ENCODE results near the gene KHSRP. TPM values are rescaled to one million over a fixed set of nuclear protein-coding genes. Genes with fewer than 3 reads are reported as not detected.

The KHSRP gene
- total RNA-seq, 1 donor from 2014 or later, result 436 TPM

- no peak overlapping the region for H3K4me3 Mint-ChIP-seq (ENCODE audit: low read depth)
- H3K36me3 Mint-ChIP-seq (ENCODE audit: insufficient read depth), result peaks cover 14% of the 10 kb centered on the region
- H3K9me3 Mint-ChIP-seq (ENCODE audit: low read depth), result no peaks in the 10 kb centered on the region
- no peak overlapping the region for H3K27ac Mint-ChIP-seq
- no peaks in the 10 kb centered on the region for H3K27me3 Mint-ChIP-seq
- H3K4me1 Mint-ChIP-seq (ENCODE audit: low read depth), result peaks cover 15% of the 10 kb centered on the region
- no peak for TF ChIP-seq CTCF (IDR thresholded peaks at IDR 0.05; ENCODE audit: unreplicated experiment)
- DNase-seq (ENCODE audit: low spot score, unreplicated experiment), result no peak
Observed at GRCh38 chr19:6416658-6417405, 7.8 kb downstream of the KHSRP start.

- Mint-ChIP-seq H3K27ac (no peak overlapping the region), H3K36me3 (ENCODE audit: insufficient read depth) (peaks cover 14% of the 10 kb centered on the region), H3K9me3 (ENCODE audit: low read depth) (no peaks in the 10 kb centered on the region), H3K4me1 (ENCODE audit: low read depth) (peaks cover 15% of the 10 kb centered on the region), H3K27me3 (no peaks in the 10 kb centered on the region), H3K4me3 (ENCODE audit: low read depth) (no peak overlapping the region)
- no peak for TF ChIP-seq CTCF (IDR thresholded peaks at IDR 0.05; ENCODE audit: unreplicated experiment)
- no peak for DNase-seq (ENCODE audit: low spot score, unreplicated experiment)
Observed at GRCh38 chr19:6415591-6416190, 8.9 kb downstream of the KHSRP start.

- H3K27me3 Mint-ChIP-seq, result no peaks in the 10 kb centered on the region
- DNase-seq (ENCODE audit: low spot score, unreplicated experiment), result no peak
- TF ChIP-seq CTCF (IDR thresholded peaks at IDR 0.05; ENCODE audit: unreplicated experiment), result no peak
- no peaks in the 10 kb centered on the region for H3K9me3 Mint-ChIP-seq (ENCODE audit: low read depth)
- H3K4me3 Mint-ChIP-seq (ENCODE audit: low read depth), result no peak overlapping the region
- no peak overlapping the region for H3K27ac Mint-ChIP-seq
- H3K4me1 Mint-ChIP-seq (ENCODE audit: low read depth), result peaks cover 15% of the 10 kb centered on the region
- peaks cover 13% of the 10 kb centered on the region for H3K36me3 Mint-ChIP-seq (ENCODE audit: insufficient read depth)
Observed at GRCh38 chr19:6414793-6415590, 9.6 kb downstream of the KHSRP start.

- no peaks in the 10 kb centered on the region for H3K9me3 Mint-ChIP-seq (ENCODE audit: low read depth)
- peak overlapping the region; percentile 78 for H3K27ac Mint-ChIP-seq
- peaks cover 15% of the 10 kb centered on the region for H3K4me1 Mint-ChIP-seq (ENCODE audit: low read depth)
- no peak for DNase-seq (ENCODE audit: low spot score, unreplicated experiment)
- H3K27me3 Mint-ChIP-seq, result no peaks in the 10 kb centered on the region
- peaks cover 12% of the 10 kb centered on the region for H3K36me3 Mint-ChIP-seq (ENCODE audit: insufficient read depth)
- TF ChIP-seq CTCF (IDR thresholded peaks at IDR 0.05; ENCODE audit: unreplicated experiment), result no peak
- no peak overlapping the region for H3K4me3 Mint-ChIP-seq (ENCODE audit: low read depth)
Observed at GRCh38 chr19:6413721-6414643, 10.6 kb downstream of the KHSRP start.
